GM18861 (cell line): Measurements from ENCODE around the gene OR5K1.

Experiments
- ATAC-seq: cut with Tn5 transposase; IDR thresholded peaks from one replicate; pipeline ENCODE4 v1.9.1; 2021; ENCODE audit not compliant: unreplicated experiment

The OR5K1 gene

GRCh38 chr3:98513736-98514135 lies 50.7 kb downstream of the OR5K1 start:
- ATAC-seq = no peak

- ATAC-seq = no peak
These were observed 51.9 kb downstream of the OR5K1 start for GRCh38 chr3:98514948-98515347.

GRCh38 chr3:98518816-98519215 lies 55.8 kb downstream of the OR5K1 start:
- ATAC-seq = no peak

- ATAC-seq = no peak
These were observed 56.4 kb downstream of the OR5K1 start for GRCh38 chr3:98519351-98519750.

GRCh38 chr3:98521897-98522543 lies 59.0 kb downstream of the OR5K1 start:
- ATAC-seq = peak; percentile 29
